Putamen (tissue), 1 donor: ENCODE results near the gene KRT34.
"Not testable (repeated sequence)": the region's sequence is repeated elsewhere in the genome, so short reads cannot be mapped to it uniquely, and the experiment has no call there.

ENCODE experiments used
- DNase-seq: peaks from one replicate; pipeline ENCODE4 v3.0.0-alpha.2; 2016; ENCODE audit warnings: low spot score

Gene KRT34

DNA sequence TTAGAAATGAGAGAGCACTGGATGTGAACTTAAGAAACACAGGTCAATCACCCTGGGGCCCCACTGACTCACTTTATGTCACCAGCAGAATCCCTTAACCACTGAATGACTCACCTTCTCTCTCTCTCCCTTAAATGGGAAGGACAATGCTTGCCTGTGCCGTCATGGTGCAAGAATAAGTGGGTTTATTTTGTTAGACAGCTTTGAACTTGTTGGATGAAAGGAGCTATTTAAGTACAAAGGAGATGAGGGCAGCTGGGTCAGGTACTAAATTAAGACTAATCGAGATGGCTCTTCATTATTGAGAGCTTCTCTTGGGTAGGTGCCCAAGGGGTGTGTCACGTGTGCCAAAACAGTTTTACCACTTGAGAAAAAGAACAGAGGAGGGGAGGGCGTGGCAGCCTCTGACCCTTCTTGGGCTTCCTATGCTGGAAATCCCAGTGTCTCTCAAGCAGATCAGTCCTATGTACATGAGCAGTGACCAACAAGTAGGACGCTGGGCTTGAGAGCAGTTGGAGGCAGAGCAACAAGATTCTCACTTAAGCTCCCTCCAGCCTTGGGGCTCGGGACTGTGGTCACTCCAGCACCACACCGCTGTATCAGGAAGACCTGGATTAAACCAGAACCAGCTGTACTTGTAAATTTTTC lies 22.0 kb upstream of the KRT34 start:
- no peak for DNase-seq

DNA sequence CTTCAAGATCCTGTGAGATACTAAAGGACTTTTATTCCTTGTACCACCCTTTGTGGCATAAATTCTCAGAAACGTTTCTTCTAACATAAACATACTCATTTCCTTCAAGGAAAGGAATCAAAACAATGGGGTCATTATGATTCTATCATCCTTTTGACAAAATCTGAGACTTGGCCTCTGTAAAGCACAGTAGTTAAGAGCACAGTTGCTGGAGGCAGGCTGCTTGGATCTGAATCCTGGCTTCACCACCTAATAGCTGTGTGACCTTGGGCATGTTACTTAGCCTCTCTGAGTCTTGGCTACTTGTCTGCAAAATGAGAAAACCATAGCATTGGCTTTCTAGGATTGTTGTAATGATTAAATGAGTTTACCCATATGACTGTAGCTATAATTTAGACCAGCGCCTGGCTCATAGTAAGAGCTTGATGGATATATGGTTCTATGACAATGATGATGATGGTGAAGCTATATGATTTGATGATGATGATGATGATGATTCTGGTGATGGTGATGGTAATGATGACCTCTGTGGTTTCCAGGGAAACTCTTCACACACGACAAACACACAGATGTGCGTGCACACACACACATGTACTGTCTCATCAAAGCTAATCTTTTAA lies 21.4 kb upstream of the KRT34 start:
- no peak for DNase-seq

DNA sequence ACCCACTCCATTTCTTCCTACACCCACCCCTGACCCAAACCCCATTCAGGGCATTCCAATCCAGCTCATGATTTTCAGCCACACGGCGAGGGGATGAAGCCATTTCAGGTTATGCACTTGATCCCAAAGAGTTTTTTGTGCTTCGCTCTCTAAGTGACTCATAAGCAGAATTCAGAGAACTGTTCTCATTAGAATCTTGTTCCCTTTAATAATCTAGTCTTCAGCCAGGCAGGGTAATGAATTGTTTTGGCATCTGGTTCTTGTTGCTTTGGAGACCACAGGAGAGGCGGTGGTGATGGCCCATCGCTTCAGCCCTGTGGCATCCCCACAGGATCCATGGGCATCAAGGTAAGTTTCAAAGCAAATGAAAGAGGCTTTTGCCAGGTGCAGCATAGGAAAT lies 20.1 kb upstream of the KRT34 start:
- DNase-seq = no peak

DNA sequence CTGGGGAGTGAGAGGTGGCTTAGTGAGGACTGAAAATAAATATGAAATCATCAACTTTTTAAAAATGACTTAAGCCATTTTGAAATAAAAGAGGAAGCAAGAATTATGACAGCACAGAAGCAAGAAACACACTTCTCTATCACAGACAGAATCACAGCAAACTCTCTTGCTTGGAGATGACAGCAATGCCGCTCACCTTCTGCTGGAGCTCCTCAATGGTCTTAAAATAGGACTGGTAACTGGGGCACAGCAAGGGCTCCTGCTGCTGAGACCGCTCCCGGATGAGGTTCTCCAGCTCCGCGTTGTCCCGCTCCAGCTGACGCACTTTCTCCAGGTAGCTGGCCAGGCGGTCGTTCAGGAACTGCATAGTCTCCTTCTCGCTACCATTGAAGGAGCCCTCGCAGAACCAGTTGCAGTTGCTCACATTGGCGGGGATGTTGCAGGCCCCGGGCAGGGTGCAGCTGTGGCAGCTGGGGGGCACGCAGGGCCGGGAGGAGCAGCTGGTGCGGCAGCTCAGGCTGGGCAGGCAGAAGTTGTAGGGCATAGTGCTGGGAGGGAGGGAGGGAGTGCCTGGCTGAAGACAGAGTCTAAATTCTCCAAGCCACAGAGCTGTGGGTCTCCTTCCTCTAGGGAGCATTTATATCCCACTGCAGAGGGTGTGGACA lies 15.0 kb upstream of the KRT34 start, which contains the start of gene KRT31:
Gene KRT31 (minus strand): TSS at position 613 of the 665 bp plus-strand sequence. CDS start 69 bp downstream, at position 544.
- no peak for DNase-seq

- no peak for DNase-seq
Observed at GRCh38 chr17:41396340-41396739, 14.2 kb upstream of the KRT34 start.

DNA sequence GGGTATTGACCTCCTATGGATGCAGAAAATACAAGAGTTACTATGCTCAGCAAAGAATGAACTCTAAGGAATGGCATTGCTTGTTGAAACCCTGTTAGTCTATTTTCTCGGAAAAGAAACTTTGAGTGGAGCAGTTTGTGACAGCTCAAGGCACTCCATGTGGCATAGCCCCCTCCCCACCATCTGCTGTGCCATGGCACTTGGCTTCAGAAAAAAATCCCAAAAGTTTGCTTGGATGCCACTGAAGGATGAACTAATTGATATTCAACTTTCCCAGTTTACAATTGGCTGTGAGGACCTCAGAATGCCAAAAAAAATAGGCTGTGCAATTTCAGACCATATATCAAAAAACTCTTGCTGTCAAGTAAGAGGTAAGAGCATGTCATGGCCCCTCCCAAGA lies 13.5 kb upstream of the KRT34 start:
- no peak for DNase-seq

DNA sequence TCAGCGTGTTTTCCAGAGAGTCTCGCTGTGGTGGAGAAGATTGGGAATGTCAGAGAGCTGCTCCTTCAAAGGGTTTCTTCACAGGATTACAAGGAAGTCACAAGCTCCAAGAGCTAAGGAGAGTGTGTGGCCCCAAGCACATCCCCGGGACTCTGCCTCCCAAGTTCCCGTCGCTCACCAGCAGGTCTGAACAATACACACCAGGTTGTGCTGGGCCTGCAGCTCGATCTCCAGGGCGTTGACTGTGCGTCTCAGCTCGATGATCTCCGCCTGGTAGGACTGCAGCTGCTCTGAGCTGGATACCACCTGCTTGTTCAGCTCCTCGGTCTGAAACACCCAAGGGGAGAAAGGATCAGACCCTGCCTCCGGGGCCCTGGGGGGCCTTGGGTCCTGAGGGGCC lies 12.9 kb upstream of the KRT34 start:
- DNase-seq = not testable (repeated sequence)

GRCh38 chr17:41394254-41394996 lies 12.3 kb upstream of the KRT34 start:
- DNase-seq = no peak

- DNase-seq = no peak
Observed at GRCh38 chr17:41393826-41394225, 11.7 kb upstream of the KRT34 start.

- no peak for DNase-seq
Observed at GRCh38 chr17:41393294-41393693, 11.2 kb upstream of the KRT34 start.

- DNase-seq = no peak
Observed at GRCh38 chr17:41392278-41392677, 10.2 kb upstream of the KRT34 start.

DNA sequence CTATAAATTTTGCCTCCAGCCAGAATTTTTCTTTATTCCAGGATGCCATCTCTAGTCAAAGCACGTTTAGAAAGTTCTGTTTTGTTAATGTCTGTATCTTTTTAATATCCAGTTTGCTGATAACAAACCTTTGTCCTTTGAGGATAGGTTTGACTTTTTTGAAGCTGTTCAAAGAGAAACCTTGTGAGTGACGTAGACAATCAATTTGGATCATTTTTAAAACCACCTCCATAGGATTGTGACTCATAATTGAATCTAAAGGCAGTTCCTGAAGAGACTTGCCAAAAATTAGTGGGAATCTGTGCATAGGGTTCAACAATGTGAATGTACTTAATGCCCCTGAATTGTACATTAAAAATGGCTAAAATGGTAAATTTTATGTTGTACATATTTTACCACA lies 9.4 kb upstream of the KRT34 start:
- no peak for DNase-seq

DNA sequence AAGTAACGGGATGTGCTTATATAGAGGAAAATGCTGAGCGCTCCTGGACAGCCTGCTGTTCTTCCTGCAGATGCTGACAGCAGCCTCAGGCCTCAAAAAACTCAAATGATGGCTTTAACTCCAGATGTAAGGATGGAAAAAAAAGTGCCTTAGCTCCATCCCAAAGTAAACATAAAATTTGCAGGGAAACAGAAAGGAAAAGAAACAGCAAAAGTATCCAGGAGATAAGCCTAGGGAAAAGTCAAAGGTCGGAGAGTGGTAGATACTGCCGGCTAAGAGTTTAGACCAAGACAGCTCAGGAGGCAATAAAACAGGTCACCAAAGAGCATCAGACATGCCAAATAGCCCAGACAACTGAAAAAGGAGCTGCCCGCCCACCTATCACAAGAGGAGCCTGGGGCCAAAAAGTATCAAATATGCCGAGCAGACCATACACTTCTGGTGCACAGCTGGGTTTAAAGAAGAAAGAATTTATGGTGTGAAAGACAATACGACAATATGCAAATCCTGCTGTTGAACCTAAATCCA lies 8.4 kb upstream of the KRT34 start:
- no peak for DNase-seq

DNA sequence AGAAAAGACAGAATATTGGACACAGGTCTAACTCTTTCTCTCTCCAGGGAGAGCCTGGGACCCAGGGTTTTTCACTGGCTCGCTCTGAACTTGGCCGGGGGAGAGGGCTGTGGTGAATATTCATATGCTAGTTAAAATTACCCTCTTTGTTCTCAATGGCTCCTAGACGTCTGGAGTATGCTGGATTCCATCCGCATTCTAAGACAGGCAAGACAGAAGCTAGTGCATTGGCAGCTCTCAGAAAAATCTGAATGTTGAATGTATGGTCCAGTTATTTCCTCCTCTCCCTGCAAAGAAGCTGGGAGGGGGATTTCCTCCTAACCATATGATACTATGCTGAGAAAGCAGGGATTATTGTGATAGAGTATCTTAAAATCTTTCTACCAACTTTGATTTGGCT lies 5.6 kb upstream of the KRT34 start:
- no peak for DNase-seq

DNA sequence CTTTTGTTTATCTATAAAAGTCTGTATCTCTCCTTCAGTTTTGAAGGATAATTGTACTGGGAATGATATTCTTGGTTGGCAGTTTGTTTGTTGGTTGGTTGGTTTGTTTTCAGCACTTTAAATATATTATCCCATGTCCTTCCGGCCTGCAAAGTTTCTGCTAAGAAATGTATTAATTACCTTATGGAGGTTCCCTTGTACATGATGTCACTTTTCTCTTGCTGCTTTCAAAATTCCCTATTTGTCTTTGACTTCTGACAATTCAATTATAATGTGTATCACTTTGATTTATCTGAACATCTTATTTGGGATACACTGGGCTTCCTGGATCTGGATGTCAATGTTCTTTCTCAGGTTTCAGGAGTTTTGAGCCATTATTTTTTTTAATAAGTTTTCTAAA lies 4.1 kb upstream of the KRT34 start:
- DNase-seq = no peak

DNA sequence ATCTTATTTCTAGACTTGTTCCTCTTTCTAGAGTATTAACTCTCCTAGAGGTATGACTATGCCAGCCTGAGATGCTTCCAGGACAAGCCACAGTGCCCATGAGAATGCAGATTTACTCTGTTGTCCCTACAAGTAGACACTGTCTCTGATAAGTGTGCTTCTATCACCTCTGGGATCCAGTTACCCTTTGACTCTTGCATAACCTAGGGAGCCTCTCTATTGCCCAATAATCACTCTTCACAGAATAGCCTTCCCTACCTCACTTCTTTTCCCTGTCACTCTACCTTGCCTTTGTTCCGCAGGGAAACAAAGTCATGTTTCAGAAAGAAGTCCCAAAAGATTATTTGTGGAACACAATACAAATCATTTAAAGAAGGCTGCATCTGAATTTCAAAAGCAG lies 1.6 kb upstream of the KRT34 start:
- no peak for DNase-seq

GRCh38 chr17:41382394-41382793 lies 288 bp upstream of the KRT34 start:
- DNase-seq = no peak

- not testable (repeated sequence) for DNase-seq
Observed at GRCh38 chr17:41380091-41380490, 2.0 kb downstream of the KRT34 start.

DNA sequence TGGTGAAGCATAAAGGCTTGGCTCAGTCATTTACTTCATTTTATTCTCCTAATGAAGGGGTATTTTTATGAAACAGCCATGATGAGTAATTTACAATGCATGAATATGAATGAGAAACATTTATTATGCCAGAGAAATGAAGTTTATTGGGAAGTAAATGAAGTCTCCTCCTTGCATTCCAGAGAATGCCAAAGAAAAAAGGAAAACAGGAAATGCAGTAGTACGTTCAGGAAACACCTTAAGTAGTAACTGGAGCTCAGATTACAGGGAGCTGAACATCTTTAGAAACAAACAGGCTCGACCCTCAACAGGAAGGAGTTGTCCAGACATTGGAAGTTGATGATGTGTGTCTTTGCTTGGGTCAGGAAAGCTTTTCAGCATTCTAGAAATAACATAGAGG lies 4.6 kb downstream of the KRT34 start:
- no peak for DNase-seq

- DNase-seq = no peak
Observed at GRCh38 chr17:41369713-41370112, 12.4 kb downstream of the KRT34 start, which contains the start of gene KRT33B. Gene KRT33B (minus strand): TSS chr17:41369813. CDS start chr17:41369750, 63 bp downstream.

- DNase-seq = no peak
Observed at GRCh38 chr17:41369023-41369422, 13.1 kb downstream of the KRT34 start.

DNA sequence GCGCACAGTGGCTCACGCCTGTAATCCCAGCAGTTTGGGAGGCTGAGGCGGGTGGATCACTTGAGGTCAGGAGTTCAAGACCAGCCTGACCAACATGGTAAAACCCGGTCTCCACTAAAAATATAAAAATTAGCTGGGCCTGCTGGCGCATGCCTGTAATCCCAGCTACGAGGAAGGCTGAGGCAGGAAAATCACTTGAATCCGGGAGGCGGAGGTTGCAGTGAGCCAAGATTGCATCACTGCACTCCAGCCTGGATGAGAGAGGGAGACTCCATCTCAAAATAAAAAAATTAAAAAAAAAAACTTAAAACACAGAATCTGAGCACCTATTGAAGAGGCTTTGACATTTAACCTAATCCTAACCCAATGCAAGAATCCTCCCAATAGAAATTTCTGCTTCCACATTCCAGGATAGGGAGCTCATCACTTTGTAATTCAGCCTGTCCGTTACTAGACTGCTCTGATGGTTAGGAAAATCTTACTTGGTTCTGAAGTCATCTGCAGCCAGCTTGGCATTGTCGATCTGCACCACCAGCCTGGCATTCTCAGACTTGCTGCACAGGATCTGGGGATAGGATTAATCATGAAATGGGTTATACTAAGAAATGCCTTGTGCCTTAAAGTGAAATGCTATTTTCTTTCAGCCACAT lies 14.6 kb downstream of the KRT34 start:
- no peak for DNase-seq
